ENCODE measurements around the gene PRR5L.

- TF ChIP-seq POLR2A (IDR thresholded peaks at IDR 0.05) = no peak
- no peak for TF ChIP-seq CTCF (IDR thresholded peaks at IDR 0.05)
- no peak for TF ChIP-seq EP300 (IDR thresholded peaks at IDR 0.05)
Measured at GRCh38 chr11:36421546-36422155, 125.6 kb downstream of the PRR5L start.

Data from ovary (tissue), 3 donors.